ENCODE data around the gene NEMP2.
"Not testable (repeated sequence)": the region's sequence is repeated elsewhere in the genome, so short reads cannot be mapped to it uniquely, and the experiment has no call there.

NEMP2 gene

DNA sequence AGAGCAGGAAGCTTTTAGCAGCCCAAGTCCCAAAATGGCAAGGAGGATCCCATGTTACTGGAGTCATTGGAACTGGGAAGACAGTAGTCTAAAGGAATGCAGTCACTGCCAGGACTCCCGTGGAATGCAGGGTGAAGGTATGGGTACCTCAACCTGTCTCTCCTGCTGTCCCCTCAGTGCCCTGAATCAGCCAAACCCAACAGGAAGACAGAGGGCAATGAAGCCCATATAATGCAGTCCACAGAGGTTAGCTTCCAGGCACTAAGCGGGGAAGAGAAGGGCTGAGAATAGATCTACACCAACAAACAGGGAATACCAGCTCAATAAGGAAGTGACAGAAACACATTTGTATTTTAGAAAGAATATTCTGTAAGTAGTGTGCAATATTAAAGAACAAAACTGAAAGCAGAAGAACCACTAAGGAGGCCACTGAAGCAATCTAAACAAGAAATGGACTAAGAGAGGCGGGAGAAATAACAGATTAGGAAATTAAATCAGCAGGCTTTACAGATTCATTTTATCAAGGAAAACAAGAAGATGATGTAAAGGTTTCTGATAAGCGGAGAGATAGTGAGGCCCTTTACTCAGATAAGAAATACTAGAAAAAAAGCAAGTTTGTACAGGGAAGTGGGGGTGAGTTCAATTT, 8.3 kb downstream of the NEMP2 start:
- DNase-seq (ENCODE audit: low spot score), result no peak

- no peak for DNase-seq (ENCODE audit: low spot score)
Measured at GRCh38 chr2:190524928-190525327, 9.6 kb downstream of the NEMP2 start.

DNA sequence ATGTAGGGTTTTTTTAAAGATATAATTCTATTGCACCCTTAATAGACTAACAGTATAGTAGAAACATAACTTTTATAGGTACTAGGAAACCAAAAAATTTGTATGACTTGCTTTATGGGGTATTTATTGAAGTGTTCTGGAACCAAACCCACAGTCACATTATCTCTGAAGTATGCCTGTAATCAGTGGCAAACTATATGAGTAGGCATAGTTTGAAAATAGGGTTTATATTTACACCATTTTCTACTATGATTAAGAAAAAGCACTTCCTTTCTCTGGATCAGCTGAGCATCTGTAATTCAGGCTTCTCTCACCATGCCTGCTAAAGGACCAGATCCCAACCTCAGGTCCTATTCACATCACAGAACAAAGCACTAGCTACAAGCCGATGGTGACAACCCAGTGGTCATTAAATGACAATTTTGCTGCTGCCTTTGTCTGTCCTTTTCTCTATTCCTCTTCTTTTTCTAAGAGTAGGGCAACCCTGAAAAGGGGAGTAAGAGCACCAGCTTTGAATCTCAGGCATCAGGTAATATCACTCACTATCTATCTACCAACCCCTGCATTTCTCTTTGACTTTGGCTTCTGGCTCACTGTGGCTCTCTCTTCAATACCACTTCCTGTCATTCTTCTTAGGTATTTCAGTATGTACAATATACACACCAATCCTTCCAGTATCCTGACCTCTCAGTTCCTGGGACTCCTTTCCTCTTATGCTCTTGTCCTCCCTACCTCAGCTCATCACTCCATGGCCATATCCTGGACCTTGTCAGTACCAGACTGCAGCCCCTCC, 14.4 kb downstream of the NEMP2 start:
- DNase-seq (ENCODE audit: low spot score), result no peak

- no peak for DNase-seq (ENCODE audit: low spot score)
Measured at GRCh38 chr2:190517468-190517867, 17.1 kb downstream of the NEMP2 start.

DNA sequence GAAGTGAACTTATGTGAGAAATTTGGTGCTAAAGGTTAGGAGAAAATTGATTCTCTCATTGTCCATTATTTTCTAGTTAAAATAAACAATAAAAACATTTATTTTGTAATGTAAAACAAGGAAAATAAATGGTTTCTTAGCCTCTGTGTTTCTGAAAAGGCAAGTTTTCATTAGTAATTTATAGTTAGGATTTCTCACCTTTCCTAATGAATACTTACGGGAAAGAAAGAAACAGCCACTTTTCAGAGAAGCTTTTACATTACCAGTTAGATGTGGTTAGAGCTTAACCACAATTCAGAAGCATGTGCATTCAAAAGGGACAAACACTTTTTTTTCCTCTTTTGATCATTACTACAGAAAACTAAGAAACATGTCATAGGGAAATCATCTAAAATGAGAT, 18.8 kb downstream of the NEMP2 start:
- no peak for DNase-seq (ENCODE audit: low spot score)

- DNase-seq (ENCODE audit: low spot score), result no peak
Measured at GRCh38 chr2:190514676-190515075, 19.8 kb downstream of the NEMP2 start.

- DNase-seq (ENCODE audit: low spot score), result no peak
Measured at GRCh38 chr2:190513877-190514276, 20.6 kb downstream of the NEMP2 start.

- DNase-seq (ENCODE audit: low spot score), result no peak
Measured at GRCh38 chr2:190512539-190513095, 21.9 kb downstream of the NEMP2 start.

GRCh38 chr2:190511104-190511503, 23.4 kb downstream of the NEMP2 start:
- no peak for DNase-seq (ENCODE audit: low spot score)

- not testable (repeated sequence) for DNase-seq (ENCODE audit: low spot score)
Measured at GRCh38 chr2:190509895-190510294, 24.6 kb downstream of the NEMP2 start.

DNA sequence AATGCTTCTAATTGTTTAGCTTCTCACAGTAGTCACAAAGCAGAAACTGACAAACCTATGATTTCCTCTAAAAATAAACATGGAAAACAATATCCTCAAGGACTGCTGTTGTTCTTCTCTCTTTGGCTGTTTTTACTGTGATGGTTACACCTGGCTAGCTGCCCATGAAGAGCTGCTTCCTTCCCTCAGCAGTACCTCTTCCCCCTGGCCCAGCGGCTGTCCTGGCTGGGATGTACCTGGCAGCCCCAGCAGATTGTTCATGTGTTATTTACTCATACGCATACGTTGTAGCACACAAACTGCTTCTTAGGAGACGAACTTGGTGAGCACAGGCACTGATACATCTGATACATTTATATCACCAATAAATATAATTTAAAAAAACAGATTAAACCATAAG, 27.4 kb downstream of the NEMP2 start:
- no peak for DNase-seq (ENCODE audit: low spot score)

DNA sequence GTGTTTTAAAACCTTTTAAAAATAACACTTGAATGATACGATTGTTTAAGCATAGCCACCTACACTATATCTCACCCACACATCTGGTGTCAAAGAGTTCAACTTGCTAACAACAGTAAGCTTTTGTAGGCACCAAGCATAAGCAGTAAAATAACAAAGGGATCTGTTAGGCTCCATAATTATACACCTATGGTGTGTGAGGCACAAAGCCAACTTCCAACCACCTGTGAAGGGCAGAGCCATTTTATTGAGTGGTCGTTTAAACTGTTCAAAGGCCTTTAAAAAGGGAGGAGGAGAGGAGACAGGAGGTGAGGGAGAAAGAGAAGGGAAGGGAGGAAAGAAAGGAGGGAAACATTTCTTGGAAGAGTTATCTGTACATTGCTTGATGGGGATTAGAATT, 27.9 kb downstream of the NEMP2 start:
- DNase-seq (ENCODE audit: low spot score), result no peak

GRCh38 chr2:190505696-190506095, 28.8 kb downstream of the NEMP2 start:
- no peak for DNase-seq (ENCODE audit: low spot score)

- DNase-seq (ENCODE audit: low spot score), result no peak
Measured at GRCh38 chr2:190504912-190505311, 29.6 kb downstream of the NEMP2 start.

DNA sequence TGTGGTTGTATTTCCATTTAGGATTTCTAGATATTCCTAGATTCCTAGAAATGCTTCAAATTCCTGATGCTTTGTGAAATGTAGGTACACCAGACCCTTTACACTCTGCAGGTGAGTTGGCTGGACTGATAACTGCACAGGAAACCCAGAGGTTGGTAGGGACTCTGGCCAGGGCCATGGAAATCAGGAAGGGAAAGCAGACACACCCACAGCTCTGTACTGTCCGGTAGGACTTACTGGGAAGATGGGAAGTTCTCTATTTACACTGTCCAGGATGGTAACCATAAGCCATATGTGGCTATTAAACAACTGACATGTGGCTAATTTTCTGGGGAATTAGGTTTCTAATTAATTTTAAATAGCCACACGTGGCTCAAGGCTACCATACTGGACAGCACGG, 31.4 kb downstream of the NEMP2 start:
- DNase-seq (ENCODE audit: low spot score), result no peak

DNA sequence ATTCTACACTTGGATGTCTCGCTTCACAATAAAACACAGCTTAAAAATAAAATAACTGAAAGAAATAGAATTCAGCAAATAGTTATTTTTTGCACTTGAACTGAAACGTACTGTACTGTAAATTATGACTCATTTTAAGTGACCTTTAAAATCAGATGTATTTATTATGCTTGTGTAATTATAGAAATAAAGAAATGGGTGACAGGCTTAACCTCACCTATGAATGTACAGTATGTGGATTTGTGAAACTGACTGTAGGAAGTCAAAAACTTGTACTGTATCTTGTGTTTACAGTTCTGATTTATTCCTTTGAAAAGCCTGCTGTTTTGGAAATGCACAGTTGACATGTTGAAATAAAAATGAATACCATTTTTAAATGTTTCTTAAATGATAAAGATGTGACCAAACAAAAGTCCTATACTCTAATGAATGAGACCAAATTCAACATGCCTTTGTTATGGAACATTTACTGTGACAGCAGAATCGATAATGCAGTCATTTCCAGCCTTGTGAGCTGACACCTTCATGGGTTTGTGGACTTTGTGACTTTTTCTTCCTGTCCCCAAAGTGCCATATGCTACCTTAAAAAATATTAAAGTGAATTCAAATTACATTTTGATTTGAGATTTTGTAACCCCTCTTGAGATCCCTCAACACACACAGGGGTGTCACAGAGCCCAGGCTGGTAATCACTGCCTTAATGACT, 32.7 kb downstream of the NEMP2 start:
- no peak for DNase-seq (ENCODE audit: low spot score)

GRCh38 chr2:190501231-190501630, 33.3 kb downstream of the NEMP2 start:
- no peak for DNase-seq (ENCODE audit: low spot score)

- DNase-seq (ENCODE audit: low spot score), result no peak
Measured at GRCh38 chr2:190500054-190500502, 34.4 kb downstream of the NEMP2 start.

GRCh38 chr2:190499273-190499672, 35.2 kb downstream of the NEMP2 start:
- DNase-seq (ENCODE audit: low spot score), result no peak

GRCh38 chr2:190497428-190497827, 37.1 kb downstream of the NEMP2 start:
- DNase-seq (ENCODE audit: low spot score), result no peak

GRCh38 chr2:190494600-190495227, 39.8 kb downstream of the NEMP2 start:
- DNase-seq (ENCODE audit: low spot score), result not testable (repeated sequence)

DNA sequence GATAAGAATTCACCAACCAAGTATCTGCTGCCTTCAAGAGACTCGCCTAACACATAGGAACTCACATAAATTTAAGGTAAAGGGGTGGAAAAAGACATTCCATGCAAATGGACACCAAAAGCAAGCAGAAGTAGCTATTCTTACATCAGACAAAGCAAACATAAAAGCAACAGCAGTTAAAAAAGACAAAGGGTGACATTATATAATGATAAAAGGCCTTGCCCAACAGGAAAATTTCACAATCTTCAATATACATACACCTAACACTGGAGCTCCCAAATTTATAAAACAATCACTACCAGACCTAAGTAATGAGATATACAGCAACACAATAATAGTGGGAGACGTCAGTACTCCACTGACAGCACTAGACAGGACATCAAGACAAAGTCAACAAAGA, 41.4 kb downstream of the NEMP2 start:
- no peak for DNase-seq (ENCODE audit: low spot score)

All from left forelimb (tissue), 1 donor.